ENCODE measurements around the gene SEC24B. TPM values are rescaled to one million over a fixed set of nuclear protein-coding genes. Genes with fewer than 3 reads are reported as not detected.
"Not testable (repeated sequence)": the region's sequence is repeated elsewhere in the genome, so short reads cannot be mapped to it uniquely, and the experiment has no call there.

The SEC24B gene
- total and polyA plus RNA-seq, 3 experiments from 2014 or later, result 17.6 to 29.5 (median 27.7) TPM

DNA sequence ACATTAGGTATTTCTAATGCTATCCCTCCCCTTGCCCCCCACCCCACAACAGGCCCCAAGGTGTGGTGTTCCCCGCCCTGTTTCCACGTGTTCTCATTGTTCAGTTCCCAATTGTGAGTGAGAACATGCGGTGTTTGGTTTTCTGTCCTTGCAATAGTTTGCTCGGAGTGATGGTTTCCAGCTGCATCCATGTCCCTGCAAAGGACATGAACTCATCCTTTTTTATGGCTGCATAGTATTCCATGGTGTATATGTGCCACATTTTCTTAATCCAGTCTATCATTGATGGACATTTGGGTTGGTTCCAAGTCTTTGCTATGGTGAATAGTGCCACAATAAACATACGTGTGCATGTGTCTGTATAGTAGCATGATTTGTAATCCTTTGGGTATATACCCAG lies 146.4 kb downstream of the SEC24B start:
- H3K36me3 ChIP-seq (ENCODE audit: insufficient read depth, low read length); H3K4me3 Mint-ChIP-seq; CTCF ChIA-PET; POLR2A ChIA-PET; H3K4me3 ChIP-seq (ENCODE audit: low read length); DNase-seq; H3K27ac Mint-ChIP-seq; H3K27me3 ChIP-seq (ENCODE audit: insufficient read depth, low read length, poor library complexity, severe bottlenecking); H3K27me3 Mint-ChIP-seq; H3K27ac ChIP-seq (ENCODE audit: low read depth, low read length); H3K9me3 Mint-ChIP-seq; H3K9me3 ChIP-seq (ENCODE audit: low read length): not testable (repeated sequence)
- peaks cover 22% of the 10 kb centered on the region for H3K4me1 ChIP-seq (ENCODE audit: insufficient read depth, low read length)
- Mint-ChIP-seq H3K36me3 (peaks cover 7 to 38% (median 26%) of the 10 kb centered on the region in 3 donors), H3K4me1 (peaks cover 50 to 71% (median 66%) of the 10 kb centered on the region in 3 donors)

DNA sequence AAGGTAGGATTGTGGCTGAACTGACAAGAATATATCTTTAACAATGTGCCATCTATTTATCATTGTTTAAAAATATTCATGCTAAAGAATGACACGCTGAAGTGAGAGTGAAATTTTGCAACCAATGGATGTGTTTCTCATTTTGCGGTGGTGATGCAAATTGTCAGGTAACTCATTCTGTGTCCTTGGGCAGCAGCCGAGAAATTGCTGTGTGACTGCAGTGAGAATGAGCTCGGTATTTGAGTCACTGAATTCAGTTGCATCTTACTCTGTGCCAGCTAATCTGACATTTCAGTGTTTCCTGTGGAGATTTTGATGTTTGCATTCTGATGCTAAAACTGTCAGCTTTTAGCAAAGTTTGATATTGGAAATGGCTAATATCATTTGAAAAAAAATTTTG lies 154.6 kb downstream of the SEC24B start:
- Histone ChIP-seq H3K4me1 (ENCODE audit: insufficient read depth, low read length) (peaks cover 40% of the 10 kb centered on the region), H3K4me3 (ENCODE audit: low read length) (peak overlapping the region; percentile 21), H3K36me3 (ENCODE audit: insufficient read depth, low read length) (no peaks in the 10 kb centered on the region), H3K27me3 (ENCODE audit: insufficient read depth, low read length, poor library complexity, severe bottlenecking) (no peaks in the 10 kb centered on the region), H3K9me3 (ENCODE audit: low read length) (no peaks in the 10 kb centered on the region), H3K27ac (ENCODE audit: low read depth, low read length) (no peak overlapping the region)
- ChIA-PET POLR2A (interaction anchor here (0.7 kb wide), 1 partner anchor 27 kb away, joined by 4 read pairs; no protein-coding TSS in a partner anchor), CTCF (no interaction called here)
- peaks cover 77 to 98% (median 81%) of the 10 kb centered on the region in 3 donors for H3K4me1 Mint-ChIP-seq
- no peaks in the 10 kb centered on the region for H3K27me3 Mint-ChIP-seq
- H3K9me3 Mint-ChIP-seq, result no peaks in the 10 kb centered on the region
- H3K36me3 Mint-ChIP-seq, result peaks cover 4 to 15% (median 5%) of the 10 kb centered on the region in 3 donors
- H3K4me3 Mint-ChIP-seq, result peak overlapping the region in 2 of 7 donors; percentile 44 to 60
- DNase-seq, result no peak
- H3K27ac Mint-ChIP-seq, result peak overlapping the region in 7 of 8 donors; percentile 8 to 61 (median 40)

- ChIA-PET CTCF (no interaction called here), POLR2A (no interaction called here)
- Histone ChIP-seq H3K27ac (ENCODE audit: low read depth, low read length) (no peak overlapping the region), H3K4me3 (ENCODE audit: low read length) (no peak overlapping the region), H3K9me3 (ENCODE audit: low read length) (no peaks in the 10 kb centered on the region), H3K27me3 (ENCODE audit: insufficient read depth, low read length, poor library complexity, severe bottlenecking) (no peaks in the 10 kb centered on the region), H3K36me3 (ENCODE audit: insufficient read depth, low read length) (no peaks in the 10 kb centered on the region), H3K4me1 (ENCODE audit: insufficient read depth, low read length) (peaks cover 40% of the 10 kb centered on the region)
- peaks cover 0 to 17% (median 4%) of the 10 kb centered on the region in 3 donors for H3K36me3 Mint-ChIP-seq
- no peak for DNase-seq
- H3K4me3 Mint-ChIP-seq, result peak overlapping the region in 2 of 7 donors; percentile 25 to 42
- H3K27ac Mint-ChIP-seq, result peak overlapping the region in 7 of 8 donors; percentile 2 to 77 (median 31)
- no peaks in the 10 kb centered on the region for H3K9me3 Mint-ChIP-seq
- no peaks in the 10 kb centered on the region for H3K27me3 Mint-ChIP-seq
- H3K4me1 Mint-ChIP-seq, result peaks cover 74 to 98% (median 81%) of the 10 kb centered on the region in 3 donors
Measured at GRCh38 chr4:109589119-109589518, 155.5 kb downstream of the SEC24B start.

- Histone ChIP-seq H3K9me3 (ENCODE audit: low read length) (no peaks in the 10 kb centered on the region), H3K27ac (ENCODE audit: low read depth, low read length) (no peak overlapping the region), H3K27me3 (ENCODE audit: insufficient read depth, low read length, poor library complexity, severe bottlenecking) (no peaks in the 10 kb centered on the region), H3K36me3 (ENCODE audit: insufficient read depth, low read length) (no peaks in the 10 kb centered on the region), H3K4me3 (ENCODE audit: low read length) (no peak overlapping the region), H3K4me1 (ENCODE audit: insufficient read depth, low read length) (peaks cover 40% of the 10 kb centered on the region)
- Mint-ChIP-seq H3K9me3 (no peaks in the 10 kb centered on the region), H3K27me3 (no peaks in the 10 kb centered on the region), H3K27ac (peak overlapping the region in 4 of 8 donors; percentile 31 to 77 (median 59)), H3K36me3 (peaks cover 0 to 17% (median 4%) of the 10 kb centered on the region in 3 donors), H3K4me1 (peaks cover 69 to 97% (median 78%) of the 10 kb centered on the region in 3 donors), H3K4me3 (peak overlapping the region in 2 of 7 donors; percentile 25 to 42)
- no peak for DNase-seq
- ChIA-PET CTCF (no interaction called here), POLR2A (no interaction called here)
Measured at GRCh38 chr4:109589605-109590004, 156.0 kb downstream of the SEC24B start.

Other genes starting within 250 kb of the SEC24B start
- not detected for gene COL25A1, start 131.2 kb upstream of the SEC24B start, total RNA-seq
- gene COL25A1, start 131.2 kb upstream of the SEC24B start, polyA plus RNA-seq, result not detected
- gene MCUB, start 126.4 kb downstream of the SEC24B start, total RNA-seq, result 10 to 100 TPM; 68.7 to 71.6 TPM
- 159 TPM for gene MCUB, start 126.4 kb downstream of the SEC24B start, polyA plus RNA-seq

Data from CD8-positive, alpha-beta memory T cell (primary cell).